Diencephalon (tissue), 1 donor: Measurements from ENCODE around the gene ELOVL6. TPM values are rescaled to one million over a fixed set of nuclear protein-coding genes. Genes with fewer than 3 reads are reported as not detected.

Source experiments
- total RNA-seq: library from RNA; depleted of rRNA; stranded (reverse); fragments of >200 nt; gene quantifications from one replicate; pipeline ENCODE4 v1.2.3, GENCODE V29; 2014

Gene ELOVL6
- total RNA-seq, result 40.8 TPM

GRCh38 chr4:110198435-110199416 lies at the start of gene ELOVL6:
Gene ELOVL6 (minus strand): TSS chr4:110198615. CDS start chr4:110198335, 280 bp downstream.

